GM18858 (cell line): ENCODE results near the gene PHACTR1.

ENCODE experiments used
- ATAC-seq: cut with Tn5 transposase; IDR thresholded peaks from one replicate; pipeline ENCODE4 v1.9.1; 2021; ENCODE audit not compliant: unreplicated experiment

Gene PHACTR1

DNA sequence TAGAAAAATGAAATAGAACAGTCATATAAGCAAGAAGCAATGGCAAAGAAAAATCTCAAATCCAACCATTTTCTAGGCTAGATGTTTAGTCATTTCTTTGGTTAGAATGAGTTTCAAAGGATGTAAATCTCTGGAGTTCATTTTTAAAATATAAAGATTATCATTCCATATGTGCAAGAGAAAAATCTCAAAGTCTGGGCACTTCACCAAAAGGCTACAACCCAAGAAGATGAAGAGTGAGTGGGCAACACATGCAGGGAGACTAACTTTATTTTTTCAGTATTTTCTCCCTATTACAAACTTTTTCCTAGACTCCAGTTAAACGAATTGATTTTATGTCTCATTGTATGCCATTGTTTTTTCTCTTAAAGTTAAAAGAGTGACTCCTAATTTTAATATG is 83.6 kb downstream of the PHACTR1 start:
- ATAC-seq: no peak

DNA sequence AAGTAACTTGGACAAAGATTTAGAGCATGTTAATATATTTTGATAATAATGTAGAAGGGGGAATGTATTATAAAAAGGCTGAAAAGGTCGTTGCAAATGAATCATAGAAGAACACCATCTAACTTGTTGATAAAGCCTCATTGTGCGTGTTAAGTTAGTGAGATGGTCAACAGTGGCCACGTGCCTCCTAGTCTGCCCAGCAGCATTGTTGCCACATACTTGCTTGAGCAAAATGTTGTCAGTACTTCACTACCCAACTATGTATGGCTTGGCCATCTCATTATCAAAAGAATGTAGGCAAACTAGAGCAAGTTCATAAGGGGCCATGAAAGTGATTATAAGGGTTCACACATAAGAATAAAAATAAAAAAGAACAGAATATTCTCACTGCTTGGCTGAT is 84.6 kb downstream of the PHACTR1 start:
- no peak for ATAC-seq

- ATAC-seq: no peak
These were observed 85.9 kb downstream of the PHACTR1 start for GRCh38 chr6:12802440-12802839.

DNA sequence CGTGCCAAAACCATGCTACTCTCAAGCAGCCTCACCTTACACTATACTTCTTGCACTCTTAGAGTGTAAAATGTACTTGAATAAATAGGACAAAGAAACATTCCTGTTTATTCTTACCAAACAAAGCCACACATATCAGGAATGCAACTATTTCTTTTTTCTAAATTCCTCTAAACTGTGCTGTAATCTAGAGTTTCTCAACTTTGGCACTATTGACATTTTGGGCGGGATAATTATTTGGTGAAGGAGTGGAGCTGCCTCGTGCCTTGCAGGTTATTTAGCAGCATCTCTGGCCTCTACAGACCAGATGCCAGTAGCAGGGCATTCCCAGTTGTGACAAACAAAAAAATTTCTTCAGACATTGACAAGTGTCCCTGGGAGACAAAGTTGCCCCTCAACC is 86.9 kb downstream of the PHACTR1 start:
- no peak for ATAC-seq

GRCh38 chr6:12804952-12805645 is 88.5 kb downstream of the PHACTR1 start:
- no peak for ATAC-seq

GRCh38 chr6:12806136-12806535 is 89.6 kb downstream of the PHACTR1 start:
- no peak for ATAC-seq

- ATAC-seq: no peak
These were observed 90.2 kb downstream of the PHACTR1 start for GRCh38 chr6:12806796-12807195.

DNA sequence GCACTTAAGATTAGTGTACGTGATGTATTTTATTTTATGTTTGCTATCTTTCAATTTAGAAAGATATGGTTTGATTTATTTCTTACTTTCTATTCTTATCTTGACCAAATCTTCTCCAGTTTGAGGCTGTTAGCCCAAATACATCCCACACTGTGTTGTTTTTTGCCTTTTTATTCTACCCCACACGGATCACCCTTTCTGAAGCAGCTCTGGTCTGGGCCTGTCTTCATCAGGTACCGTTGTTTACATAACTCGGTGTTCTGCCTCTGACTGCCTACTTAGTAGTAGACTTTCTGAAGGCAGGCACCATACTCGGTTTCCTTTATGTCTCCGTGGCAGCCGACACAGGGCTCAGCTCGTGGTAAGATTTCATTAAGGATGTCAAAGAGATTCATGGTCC is 95.0 kb downstream of the PHACTR1 start:
- no peak for ATAC-seq

DNA sequence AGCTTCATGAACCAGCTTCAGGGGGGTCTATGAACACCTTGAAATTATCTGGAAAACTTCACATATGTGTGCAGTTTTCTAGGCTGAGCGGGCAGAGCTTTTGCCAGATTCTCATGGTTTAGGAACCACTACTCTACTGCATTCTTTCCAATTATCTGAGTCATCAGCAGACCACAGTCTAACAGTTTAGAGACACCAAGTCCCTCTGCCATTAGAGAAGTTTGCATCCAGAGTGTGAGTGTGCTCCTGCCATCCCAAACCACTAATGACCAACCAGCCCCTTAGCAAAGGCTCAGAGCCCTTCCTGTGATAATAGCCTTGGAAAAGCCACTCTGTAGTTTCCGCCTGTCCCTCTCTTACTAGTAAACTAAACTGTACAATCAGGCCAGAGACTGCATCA is 96.8 kb downstream of the PHACTR1 start:
- no peak for ATAC-seq

DNA sequence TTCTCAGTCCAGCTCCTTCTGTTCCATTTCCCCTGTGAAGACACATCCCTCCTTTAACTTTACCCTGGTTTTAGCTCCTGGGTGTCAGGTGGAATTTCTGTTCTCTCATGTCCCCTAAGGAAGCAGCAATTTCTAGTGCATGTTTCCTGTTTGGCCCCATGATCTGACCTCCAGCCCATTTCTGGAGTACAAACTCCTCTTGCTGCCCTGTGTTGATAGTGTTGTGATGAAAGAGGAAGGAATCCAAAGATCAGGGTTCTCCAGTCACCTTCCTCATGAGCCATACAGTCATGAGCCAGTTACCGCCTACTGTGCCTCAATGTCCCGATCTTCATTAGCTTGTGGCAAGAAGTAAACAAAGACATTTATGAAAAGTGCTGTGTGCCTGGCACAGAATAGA is 97.4 kb downstream of the PHACTR1 start:
- no peak for ATAC-seq

GRCh38 chr6:12815089-12815488 is 98.5 kb downstream of the PHACTR1 start:
- no peak for ATAC-seq

- ATAC-seq: no peak
These were observed 99.5 kb downstream of the PHACTR1 start for GRCh38 chr6:12815884-12816600.

GRCh38 chr6:12818324-12818723 is 101.8 kb downstream of the PHACTR1 start:
- ATAC-seq: no peak

- no peak for ATAC-seq
These were observed 107.3 kb downstream of the PHACTR1 start for GRCh38 chr6:12823847-12824246.

GRCh38 chr6:12826584-12826983 is 110.0 kb downstream of the PHACTR1 start:
- ATAC-seq: no peak

DNA sequence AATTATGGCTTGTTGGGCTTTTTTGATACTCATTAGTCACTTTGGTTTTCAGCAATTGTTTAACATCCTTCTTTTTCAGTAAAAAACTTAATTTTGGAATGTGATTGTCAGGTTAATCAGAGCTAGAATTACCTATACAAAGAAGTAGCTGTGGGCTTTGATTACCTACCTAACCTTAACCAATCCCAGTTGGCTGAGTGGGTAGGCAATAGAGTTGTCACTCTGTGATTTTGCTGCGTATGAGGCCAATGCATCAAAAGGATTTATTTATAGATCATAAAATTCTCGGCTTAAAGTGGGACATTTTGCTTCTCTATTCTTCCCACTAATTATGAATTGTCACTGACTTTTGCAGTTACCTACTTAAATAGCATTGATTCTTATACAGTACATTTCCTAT is 111.4 kb downstream of the PHACTR1 start:
- no peak for ATAC-seq

DNA sequence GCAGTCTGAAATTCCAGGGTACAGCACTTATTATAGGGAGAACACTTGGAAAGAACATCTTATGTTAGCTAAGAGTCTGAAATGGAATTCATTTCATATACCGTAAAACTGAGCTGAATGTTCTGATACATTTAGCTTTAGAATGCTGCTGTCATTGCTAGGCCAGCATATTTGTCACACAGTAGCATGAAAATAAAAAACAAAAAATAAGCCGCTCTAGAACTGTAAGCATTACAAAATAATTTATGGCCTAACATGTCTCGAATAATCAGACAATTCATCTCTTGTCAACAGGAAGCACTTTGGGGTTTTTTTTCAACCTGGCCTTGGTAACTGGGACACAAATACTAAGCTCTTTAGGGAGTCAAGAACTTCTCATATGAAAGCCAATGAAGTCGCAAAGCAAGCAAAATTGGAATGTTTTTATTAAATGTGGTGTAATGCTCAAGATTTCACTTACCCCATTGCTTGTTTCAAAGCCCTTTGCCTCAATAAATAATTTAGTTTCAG is 115.7 kb downstream of the PHACTR1 start:
- ATAC-seq: no peak

DNA sequence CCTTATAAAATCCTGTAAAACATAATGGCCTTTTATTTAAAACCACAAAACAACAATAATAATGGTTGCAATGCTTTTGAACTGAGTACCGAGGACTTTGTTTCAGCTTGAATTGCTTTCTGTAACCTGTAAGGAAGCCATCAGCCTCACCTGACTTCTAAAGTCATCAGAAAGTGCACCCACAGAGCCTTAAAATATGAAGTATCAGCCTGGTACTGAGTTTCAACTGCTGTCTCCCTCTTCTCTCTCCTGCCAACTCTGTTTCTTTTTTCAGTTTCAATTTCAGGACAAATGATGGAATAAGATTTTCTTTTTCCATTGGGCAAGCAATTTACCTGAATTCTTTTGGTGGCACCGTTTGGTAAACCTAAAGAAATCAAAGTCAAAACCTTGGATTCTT is 119.4 kb downstream of the PHACTR1 start:
- ATAC-seq: no peak

- no peak for ATAC-seq
These were observed 125.1 kb downstream of the PHACTR1 start for GRCh38 chr6:12841619-12842018.

- ATAC-seq: no peak
These were observed 125.5 kb downstream of the PHACTR1 start for GRCh38 chr6:12842114-12842513.

GRCh38 chr6:12842658-12843057 is 126.1 kb downstream of the PHACTR1 start:
- ATAC-seq: no peak
